HEK293 (cell line): ENCODE results near the gene BTD.

Experiments used
- CTCF ChIA-PET: fragments of 350-600 bp; formaldehyde crosslinking; extraction: SDS; loops from one replicate; lab custom pipeline; 2021; ENCODE audit warnings: antibody characterized with exemption; lab: Yijun Ruan, JAX
- POLR2A ChIA-PET: fragments of 300-600 bp; formaldehyde crosslinking; extraction: SDS; loops from one replicate; lab custom pipeline; 2020; ENCODE audit warnings: antibody characterized with exemption, inconsistent platforms; lab: Yijun Ruan, JAX
- H3K27ac ChIP-seq: fragments of 200-500 bp; sonication (Bioruptor generic); 2 replicates; pipeline ENCODE4 v1.5.1; 2014; ENCODE audit warnings: low read depth, low read length, control low read depth, inconsistent platforms; ENCODE audit errors: extremely low read depth
- H3K36me3 ChIP-seq, 2 experiments: fragments of 200-500 bp in 1 of 2; sonication (Bioruptor generic) in 1 of 2; 1 replicate in 1 of 2; 2 replicates in 1 of 2; pipeline ENCODE4 v1.5.1; 2014 to 2017; ENCODE audit warnings: inconsistent platforms in 2 of 2, low read length in 2 of 2; ENCODE audit not compliant: control insufficient read depth in 2 of 2, insufficient read depth in 1 of 2
- H3K4me1 ChIP-seq: fragments of 200-500 bp; sonication (Bioruptor generic); 2 replicates; pipeline ENCODE4 v1.5.1; 2014; ENCODE audit warnings: mild to moderate bottlenecking, low read length, inconsistent platforms; ENCODE audit not compliant: control insufficient read depth, insufficient read depth
- H3K4me3 ChIP-seq: 2 replicates; pipeline ENCODE4 v1.5.1; 2011; ENCODE audit warnings: low read depth, mild to moderate bottlenecking, control low read depth, low read length, moderate library complexity
- H3K9me3 ChIP-seq: fragments of 200-500 bp; sonication (Bioruptor generic); 2 replicates; pipeline ENCODE4 v1.5.1; 2014; ENCODE audit warnings: low read depth, low read length, inconsistent platforms; ENCODE audit not compliant: control insufficient read depth, insufficient read depth
- FEZF1 ChIP-seq: fragments of 450-650 bp; formaldehyde crosslinking; IDR thresholded peaks from 2 replicates; pipeline ENCODE4 v1.5.1; 2016; ENCODE audit warnings: missing biosample characterization, missing genetic modification characterization
- KLF8 ChIP-seq: fragments of 450-650 bp; formaldehyde crosslinking; IDR thresholded peaks from 2 replicates; pipeline ENCODE4 v1.5.1; 2016; ENCODE audit warnings: missing biosample characterization, missing genetic modification characterization
- SALL2 ChIP-seq: fragments of 450-650 bp; formaldehyde crosslinking; IDR thresholded peaks from 2 replicates; pipeline ENCODE4 v1.5.0; 2017; ENCODE audit warnings: missing biosample characterization, mild to moderate bottlenecking, missing genetic modification characterization, borderline replicate concordance
- TCF7L2 ChIP-seq: IDR thresholded peaks from 2 replicates; pipeline ENCODE4 v1.6.1; 2011; ENCODE audit warnings: low read depth, mild to moderate bottlenecking, inconsistent platforms, low read length, moderate library complexity, borderline replicate concordance
- ZBTB7A ChIP-seq: fragments of 450-650 bp; formaldehyde crosslinking; IDR thresholded peaks from 2 replicates; pipeline ENCODE4 v1.5.1; 2016; ENCODE audit warnings: low read depth, missing biosample characterization, missing genetic modification characterization
- ZNF248 ChIP-seq: fragments of 450-650 bp; formaldehyde crosslinking; IDR thresholded peaks from 2 replicates; pipeline ENCODE4 v1.5.1; 2017; ENCODE audit warnings: missing biosample characterization, missing genetic modification characterization
- ZNF621 ChIP-seq: fragments of 450-650 bp; formaldehyde crosslinking; IDR thresholded peaks from 2 replicates; pipeline ENCODE4 v1.5.1; 2017; ENCODE audit warnings: missing biosample characterization, missing genetic modification characterization
- ZNF677 ChIP-seq: fragments of 450-650 bp; IDR thresholded peaks from 2 replicates; pipeline ENCODE4 v1.5.0; 2018; ENCODE audit warnings: missing biosample characterization, mild to moderate bottlenecking, missing genetic modification characterization, moderate library complexity
- ZNF747 ChIP-seq: fragments of 450-650 bp; formaldehyde crosslinking; IDR thresholded peaks from 2 replicates; pipeline ENCODE4 v1.5.1; 2016; ENCODE audit warnings: missing biosample characterization, missing genetic modification characterization
- ZSCAN23 ChIP-seq: fragments of 450-650 bp; formaldehyde crosslinking; IDR thresholded peaks from 2 replicates; pipeline ENCODE4 v1.5.1; 2016; ENCODE audit warnings: missing biosample characterization, missing genetic modification characterization
- TF ChIP-seq, protein P1 (sequence below): fragments of 450-650 bp; formaldehyde crosslinking; IDR thresholded peaks from 2 replicates; pipeline ENCODE4 v1.5.1; 2016; ENCODE audit warnings: missing biosample characterization, missing genetic modification characterization
- TF ChIP-seq, protein P2 (sequence below): fragments of 450-650 bp; formaldehyde crosslinking; IDR thresholded peaks from 2 replicates; pipeline ENCODE4 v1.5.1; 2016; ENCODE audit warnings: missing biosample characterization, missing genetic modification characterization, low read depth
- TF ChIP-seq, protein P3 (sequence below): fragments of 450-650 bp; formaldehyde crosslinking; IDR thresholded peaks from 2 replicates; pipeline ENCODE4 v1.5.1; 2016; ENCODE audit warnings: missing biosample characterization, missing genetic modification characterization
- TF ChIP-seq, protein P4 (sequence below): fragments of 450-650 bp; formaldehyde crosslinking; IDR thresholded peaks from 2 replicates; pipeline ENCODE4 v1.5.1; 2017; ENCODE audit warnings: missing biosample characterization, missing genetic modification characterization
- TF ChIP-seq, protein P5 (sequence below): sonication (generic); formaldehyde crosslinking; IDR thresholded peaks from 2 replicates; pipeline ENCODE4 v1.8.1; 2022; ENCODE audit warnings: mild to moderate bottlenecking, moderate library complexity, missing genetic modification reagents
- TF ChIP-seq, protein P6 (sequence below): fragments of 450-650 bp; formaldehyde crosslinking; IDR thresholded peaks from 2 replicates; pipeline ENCODE4 v1.5.1; 2017; ENCODE audit warnings: missing biosample characterization, missing genetic modification characterization
- TF ChIP-seq, protein P7 (sequence below): fragments of 450-650 bp; formaldehyde crosslinking; IDR thresholded peaks from 2 replicates; pipeline ENCODE4 v1.5.0; 2017; ENCODE audit warnings: missing biosample characterization, missing genetic modification characterization, borderline replicate concordance

BTD gene

DNA sequence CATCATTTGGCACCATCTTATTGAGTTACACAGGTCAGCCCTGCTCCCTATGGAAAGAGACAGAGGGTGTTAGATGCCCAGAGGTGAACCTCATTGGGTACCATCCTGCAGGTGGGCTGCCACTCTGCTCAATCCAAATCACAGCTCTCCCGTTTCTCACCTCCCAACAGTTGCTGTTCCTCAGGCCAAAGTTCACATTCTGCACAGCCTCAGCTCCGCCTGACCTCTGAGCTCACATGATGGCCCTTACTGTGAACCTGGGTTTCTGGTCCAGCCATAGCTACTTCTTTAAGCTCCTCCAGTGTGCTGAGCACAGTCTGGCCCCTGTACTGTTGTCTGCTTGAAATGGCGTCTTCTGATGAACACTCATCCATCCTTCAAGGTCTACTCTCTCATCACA is 47.8 kb downstream of the BTD start:
- Histone ChIP-seq H3K27ac (no peak overlapping the region), H3K4me1 (no peaks in the 10 kb centered on the region), H3K36me3 (peaks cover 0 to 3% of the 10 kb centered on the region in 2 experiments; a peak in 1 of 3 replicates), H3K9me3 (no peaks in the 10 kb centered on the region), H3K4me3 (no peak overlapping the region)
- POLR2A ChIA-PET = no interaction called here
- CTCF ChIA-PET = no interaction called here
- TF ChIP-seq ZNF621 (tag by site-specific recombination) (no peak), ZSCAN23 (tag by site-specific recombination) (no peak), FEZF1 (no peak), ZNF248 (no peak), ZBTB7A (no peak), SALL2 (no peak), ZNF747 (tag by site-specific recombination) (no peak), KLF8 (tag by site-specific recombination) (no peak), ZNF677 (tag by site-specific recombination) (no peak), TCF7L2 (no peak)
- TF ChIP-seq, protein P1, sequence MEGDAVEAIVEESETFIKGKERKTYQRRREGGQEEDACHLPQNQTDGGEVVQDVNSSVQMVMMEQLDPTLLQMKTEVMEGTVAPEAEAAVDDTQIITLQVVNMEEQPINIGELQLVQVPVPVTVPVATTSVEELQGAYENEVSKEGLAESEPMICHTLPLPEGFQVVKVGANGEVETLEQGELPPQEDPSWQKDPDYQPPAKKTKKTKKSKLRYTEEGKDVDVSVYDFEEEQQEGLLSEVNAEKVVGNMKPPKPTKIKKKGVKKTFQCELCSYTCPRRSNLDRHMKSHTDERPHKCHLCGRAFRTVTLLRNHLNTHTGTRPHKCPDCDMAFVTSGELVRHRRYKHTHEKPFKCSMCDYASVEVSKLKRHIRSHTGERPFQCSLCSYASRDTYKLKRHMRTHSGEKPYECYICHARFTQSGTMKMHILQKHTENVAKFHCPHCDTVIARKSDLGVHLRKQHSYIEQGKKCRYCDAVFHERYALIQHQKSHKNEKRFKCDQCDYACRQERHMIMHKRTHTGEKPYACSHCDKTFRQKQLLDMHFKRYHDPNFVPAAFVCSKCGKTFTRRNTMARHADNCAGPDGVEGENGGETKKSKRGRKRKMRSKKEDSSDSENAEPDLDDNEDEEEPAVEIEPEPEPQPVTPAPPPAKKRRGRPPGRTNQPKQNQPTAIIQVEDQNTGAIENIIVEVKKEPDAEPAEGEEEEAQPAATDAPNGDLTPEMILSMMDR (tag by site-specific recombination) = no peak
- TF ChIP-seq, protein P2, sequence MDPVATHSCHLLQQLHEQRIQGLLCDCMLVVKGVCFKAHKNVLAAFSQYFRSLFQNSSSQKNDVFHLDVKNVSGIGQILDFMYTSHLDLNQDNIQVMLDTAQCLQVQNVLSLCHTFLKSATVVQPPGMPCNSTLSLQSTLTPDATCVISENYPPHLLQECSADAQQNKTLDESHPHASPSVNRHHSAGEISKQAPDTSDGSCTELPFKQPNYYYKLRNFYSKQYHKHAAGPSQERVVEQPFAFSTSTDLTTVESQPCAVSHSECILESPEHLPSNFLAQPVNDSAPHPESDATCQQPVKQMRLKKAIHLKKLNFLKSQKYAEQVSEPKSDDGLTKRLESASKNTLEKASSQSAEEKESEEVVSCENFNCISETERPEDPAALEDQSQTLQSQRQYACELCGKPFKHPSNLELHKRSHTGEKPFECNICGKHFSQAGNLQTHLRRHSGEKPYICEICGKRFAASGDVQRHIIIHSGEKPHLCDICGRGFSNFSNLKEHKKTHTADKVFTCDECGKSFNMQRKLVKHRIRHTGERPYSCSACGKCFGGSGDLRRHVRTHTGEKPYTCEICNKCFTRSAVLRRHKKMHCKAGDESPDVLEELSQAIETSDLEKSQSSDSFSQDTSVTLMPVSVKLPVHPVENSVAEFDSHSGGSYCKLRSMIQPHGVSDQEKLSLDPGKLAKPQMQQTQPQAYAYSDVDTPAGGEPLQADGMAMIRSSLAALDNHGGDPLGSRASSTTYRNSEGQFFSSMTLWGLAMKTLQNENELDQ = no peak
- TF ChIP-seq, protein P3, sequence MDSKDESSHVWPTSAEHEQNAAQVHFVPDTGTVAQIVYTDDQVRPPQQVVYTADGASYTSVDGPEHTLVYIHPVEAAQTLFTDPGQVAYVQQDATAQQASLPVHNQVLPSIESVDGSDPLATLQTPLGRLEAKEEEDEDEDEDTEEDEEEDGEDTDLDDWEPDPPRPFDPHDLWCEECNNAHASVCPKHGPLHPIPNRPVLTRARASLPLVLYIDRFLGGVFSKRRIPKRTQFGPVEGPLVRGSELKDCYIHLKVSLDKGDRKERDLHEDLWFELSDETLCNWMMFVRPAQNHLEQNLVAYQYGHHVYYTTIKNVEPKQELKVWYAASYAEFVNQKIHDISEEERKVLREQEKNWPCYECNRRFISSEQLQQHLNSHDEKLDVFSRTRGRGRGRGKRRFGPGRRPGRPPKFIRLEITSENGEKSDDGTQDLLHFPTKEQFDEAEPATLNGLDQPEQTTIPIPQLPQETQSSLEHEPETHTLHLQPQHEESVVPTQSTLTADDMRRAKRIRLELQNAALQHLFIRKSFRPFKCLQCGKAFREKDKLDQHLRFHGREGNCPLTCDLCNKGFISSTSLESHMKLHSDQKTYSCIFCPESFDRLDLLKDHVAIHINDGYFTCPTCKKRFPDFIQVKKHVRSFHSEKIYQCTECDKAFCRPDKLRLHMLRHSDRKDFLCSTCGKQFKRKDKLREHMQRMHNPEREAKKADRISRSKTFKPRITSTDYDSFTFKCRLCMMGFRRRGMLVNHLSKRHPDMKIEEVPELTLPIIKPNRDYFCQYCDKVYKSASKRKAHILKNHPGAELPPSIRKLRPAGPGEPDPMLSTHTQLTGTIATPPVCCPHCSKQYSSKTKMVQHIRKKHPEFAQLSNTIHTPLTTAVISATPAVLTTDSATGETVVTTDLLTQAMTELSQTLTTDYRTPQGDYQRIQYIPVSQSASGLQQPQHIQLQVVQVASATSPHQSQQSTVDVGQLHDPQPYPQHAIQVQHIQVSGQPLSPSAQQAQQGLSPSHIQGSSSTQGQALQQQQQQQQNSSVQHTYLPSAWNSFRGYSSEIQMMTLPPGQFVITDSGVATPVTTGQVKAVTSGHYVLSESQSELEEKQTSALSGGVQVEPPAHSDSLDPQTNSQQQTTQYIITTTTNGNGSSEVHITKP (tag by site-specific recombination) = no peak
- TF ChIP-seq, protein P4, sequence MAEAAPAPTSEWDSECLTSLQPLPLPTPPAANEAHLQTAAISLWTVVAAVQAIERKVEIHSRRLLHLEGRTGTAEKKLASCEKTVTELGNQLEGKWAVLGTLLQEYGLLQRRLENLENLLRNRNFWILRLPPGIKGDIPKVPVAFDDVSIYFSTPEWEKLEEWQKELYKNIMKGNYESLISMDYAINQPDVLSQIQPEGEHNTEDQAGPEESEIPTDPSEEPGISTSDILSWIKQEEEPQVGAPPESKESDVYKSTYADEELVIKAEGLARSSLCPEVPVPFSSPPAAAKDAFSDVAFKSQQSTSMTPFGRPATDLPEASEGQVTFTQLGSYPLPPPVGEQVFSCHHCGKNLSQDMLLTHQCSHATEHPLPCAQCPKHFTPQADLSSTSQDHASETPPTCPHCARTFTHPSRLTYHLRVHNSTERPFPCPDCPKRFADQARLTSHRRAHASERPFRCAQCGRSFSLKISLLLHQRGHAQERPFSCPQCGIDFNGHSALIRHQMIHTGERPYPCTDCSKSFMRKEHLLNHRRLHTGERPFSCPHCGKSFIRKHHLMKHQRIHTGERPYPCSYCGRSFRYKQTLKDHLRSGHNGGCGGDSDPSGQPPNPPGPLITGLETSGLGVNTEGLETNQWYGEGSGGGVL = no peak
- TF ChIP-seq, protein P5, sequence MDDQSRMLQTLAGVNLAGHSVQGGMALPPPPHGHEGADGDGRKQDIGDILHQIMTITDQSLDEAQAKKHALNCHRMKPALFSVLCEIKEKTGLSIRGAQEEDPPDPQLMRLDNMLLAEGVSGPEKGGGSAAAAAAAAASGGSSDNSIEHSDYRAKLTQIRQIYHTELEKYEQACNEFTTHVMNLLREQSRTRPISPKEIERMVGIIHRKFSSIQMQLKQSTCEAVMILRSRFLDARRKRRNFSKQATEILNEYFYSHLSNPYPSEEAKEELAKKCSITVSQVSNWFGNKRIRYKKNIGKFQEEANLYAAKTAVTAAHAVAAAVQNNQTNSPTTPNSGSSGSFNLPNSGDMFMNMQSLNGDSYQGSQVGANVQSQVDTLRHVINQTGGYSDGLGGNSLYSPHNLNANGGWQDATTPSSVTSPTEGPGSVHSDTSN (CRISPR knock-in tag) = no peak
- TF ChIP-seq, protein P6, sequence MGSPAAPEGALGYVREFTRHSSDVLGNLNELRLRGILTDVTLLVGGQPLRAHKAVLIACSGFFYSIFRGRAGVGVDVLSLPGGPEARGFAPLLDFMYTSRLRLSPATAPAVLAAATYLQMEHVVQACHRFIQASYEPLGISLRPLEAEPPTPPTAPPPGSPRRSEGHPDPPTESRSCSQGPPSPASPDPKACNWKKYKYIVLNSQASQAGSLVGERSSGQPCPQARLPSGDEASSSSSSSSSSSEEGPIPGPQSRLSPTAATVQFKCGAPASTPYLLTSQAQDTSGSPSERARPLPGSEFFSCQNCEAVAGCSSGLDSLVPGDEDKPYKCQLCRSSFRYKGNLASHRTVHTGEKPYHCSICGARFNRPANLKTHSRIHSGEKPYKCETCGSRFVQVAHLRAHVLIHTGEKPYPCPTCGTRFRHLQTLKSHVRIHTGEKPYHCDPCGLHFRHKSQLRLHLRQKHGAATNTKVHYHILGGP = no peak
- TF ChIP-seq, protein P7, sequence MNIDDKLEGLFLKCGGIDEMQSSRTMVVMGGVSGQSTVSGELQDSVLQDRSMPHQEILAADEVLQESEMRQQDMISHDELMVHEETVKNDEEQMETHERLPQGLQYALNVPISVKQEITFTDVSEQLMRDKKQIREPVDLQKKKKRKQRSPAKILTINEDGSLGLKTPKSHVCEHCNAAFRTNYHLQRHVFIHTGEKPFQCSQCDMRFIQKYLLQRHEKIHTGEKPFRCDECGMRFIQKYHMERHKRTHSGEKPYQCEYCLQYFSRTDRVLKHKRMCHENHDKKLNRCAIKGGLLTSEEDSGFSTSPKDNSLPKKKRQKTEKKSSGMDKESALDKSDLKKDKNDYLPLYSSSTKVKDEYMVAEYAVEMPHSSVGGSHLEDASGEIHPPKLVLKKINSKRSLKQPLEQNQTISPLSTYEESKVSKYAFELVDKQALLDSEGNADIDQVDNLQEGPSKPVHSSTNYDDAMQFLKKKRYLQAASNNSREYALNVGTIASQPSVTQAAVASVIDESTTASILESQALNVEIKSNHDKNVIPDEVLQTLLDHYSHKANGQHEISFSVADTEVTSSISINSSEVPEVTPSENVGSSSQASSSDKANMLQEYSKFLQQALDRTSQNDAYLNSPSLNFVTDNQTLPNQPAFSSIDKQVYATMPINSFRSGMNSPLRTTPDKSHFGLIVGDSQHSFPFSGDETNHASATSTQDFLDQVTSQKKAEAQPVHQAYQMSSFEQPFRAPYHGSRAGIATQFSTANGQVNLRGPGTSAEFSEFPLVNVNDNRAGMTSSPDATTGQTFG (tag by site-specific recombination) = no peak
